ENCODE measurements around the gene CHAT.

DNA sequence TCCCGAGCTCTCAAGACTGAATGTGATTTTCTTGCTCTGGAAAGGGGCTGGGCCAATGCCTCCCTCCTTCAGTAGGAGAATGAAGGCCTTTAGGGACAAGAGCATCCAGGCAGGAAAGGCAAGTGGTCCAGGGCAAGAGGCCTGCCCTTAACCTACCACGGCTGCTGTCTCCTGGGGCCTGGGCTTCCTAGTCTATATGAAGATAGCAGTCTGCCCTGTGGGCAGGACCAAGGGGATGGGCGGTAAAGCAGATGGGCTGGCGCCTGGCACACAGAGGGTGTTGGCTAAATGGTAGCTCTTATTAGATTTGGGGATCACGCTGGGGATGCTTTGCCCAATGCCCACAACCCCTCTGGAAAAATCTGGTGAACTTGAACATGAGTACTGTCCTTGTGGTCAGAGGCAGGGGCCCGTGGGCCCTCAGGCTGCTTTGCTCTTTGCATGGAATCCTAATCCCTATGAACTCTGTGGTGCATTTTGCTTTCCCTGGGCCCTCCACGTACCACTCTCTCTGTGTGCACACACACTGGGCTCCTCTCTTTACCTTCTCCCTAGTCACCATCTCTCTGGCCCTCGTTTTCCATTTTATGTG, 20.3 kb downstream of the CHAT start:
- TF ChIP-seq, protein P1, sequence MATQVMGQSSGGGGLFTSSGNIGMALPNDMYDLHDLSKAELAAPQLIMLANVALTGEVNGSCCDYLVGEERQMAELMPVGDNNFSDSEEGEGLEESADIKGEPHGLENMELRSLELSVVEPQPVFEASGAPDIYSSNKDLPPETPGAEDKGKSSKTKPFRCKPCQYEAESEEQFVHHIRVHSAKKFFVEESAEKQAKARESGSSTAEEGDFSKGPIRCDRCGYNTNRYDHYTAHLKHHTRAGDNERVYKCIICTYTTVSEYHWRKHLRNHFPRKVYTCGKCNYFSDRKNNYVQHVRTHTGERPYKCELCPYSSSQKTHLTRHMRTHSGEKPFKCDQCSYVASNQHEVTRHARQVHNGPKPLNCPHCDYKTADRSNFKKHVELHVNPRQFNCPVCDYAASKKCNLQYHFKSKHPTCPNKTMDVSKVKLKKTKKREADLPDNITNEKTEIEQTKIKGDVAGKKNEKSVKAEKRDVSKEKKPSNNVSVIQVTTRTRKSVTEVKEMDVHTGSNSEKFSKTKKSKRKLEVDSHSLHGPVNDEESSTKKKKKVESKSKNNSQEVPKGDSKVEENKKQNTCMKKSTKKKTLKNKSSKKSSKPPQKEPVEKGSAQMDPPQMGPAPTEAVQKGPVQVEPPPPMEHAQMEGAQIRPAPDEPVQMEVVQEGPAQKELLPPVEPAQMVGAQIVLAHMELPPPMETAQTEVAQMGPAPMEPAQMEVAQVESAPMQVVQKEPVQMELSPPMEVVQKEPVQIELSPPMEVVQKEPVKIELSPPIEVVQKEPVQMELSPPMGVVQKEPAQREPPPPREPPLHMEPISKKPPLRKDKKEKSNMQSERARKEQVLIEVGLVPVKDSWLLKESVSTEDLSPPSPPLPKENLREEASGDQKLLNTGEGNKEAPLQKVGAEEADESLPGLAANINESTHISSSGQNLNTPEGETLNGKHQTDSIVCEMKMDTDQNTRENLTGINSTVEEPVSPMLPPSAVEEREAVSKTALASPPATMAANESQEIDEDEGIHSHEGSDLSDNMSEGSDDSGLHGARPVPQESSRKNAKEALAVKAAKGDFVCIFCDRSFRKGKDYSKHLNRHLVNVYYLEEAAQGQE (IDR thresholded peaks at IDR 0.05; ENCODE audit: insufficient read depth in 1 of 2, low read depth in 2 of 2, low read length in 2 of 2): no peak
- TF ChIP-seq POLR2AphosphoS5 (IDR thresholded peaks at IDR 0.05; ENCODE audit: low read depth, low read length) (no peak), TAF1 (IDR thresholded peaks at IDR 0.05; ENCODE audit: borderline replicate concordance, insufficient read depth, low read length) (no peak)

All from PFSK-1 (cell line).